G401 (cell line): ENCODE measurements around the gene CPLX1. TPM values are rescaled to one million over a fixed set of nuclear protein-coding genes. Genes with fewer than 3 reads are reported as not detected.

ENCODE experiments used
- DNase-seq: peaks from one replicate; pipeline ENCODE4 v3.0.0-alpha.2; 2015; ENCODE audit warnings: low spot score
- in situ Hi-C: cut with HindIII; loops from 2 replicates; pipeline ENCODE4 v1.10.0; 2016; ENCODE audit warnings: low sequenced_read_pairs, mixed read lengths
- total RNA-seq: library from RNA; depleted of rRNA; stranded (reverse); fragments of >200 nt; shearing (Covaris generic); gene quantifications from 2 replicates; pipeline ENCODE4 v1.2.3, GENCODE V29; 2014

The CPLX1 gene
- total RNA-seq, 1 experiment from 2014 or later = 4.7 TPM

DNA sequence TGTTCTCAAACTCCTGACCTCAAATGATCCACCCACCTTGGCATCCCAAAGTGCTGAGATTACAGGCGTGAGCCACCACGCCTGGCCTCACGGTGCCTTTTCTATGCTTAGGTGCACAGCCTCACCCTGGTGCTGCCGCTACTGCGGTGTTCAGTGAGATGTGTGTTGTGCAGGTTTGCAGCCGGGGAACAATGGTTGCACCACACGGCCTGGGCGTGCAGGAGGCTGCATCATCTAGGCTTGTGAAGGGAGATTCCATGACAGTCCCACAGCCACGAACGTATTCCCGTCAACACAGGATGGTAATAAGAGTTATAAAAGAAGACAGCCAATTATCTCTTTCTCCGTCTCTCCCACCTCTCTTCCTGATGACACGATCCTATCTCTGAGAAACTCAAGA lies 22.0 kb downstream of the CPLX1 start:
- no peak for DNase-seq
- in situ Hi-C loops = no loop called here

DNA sequence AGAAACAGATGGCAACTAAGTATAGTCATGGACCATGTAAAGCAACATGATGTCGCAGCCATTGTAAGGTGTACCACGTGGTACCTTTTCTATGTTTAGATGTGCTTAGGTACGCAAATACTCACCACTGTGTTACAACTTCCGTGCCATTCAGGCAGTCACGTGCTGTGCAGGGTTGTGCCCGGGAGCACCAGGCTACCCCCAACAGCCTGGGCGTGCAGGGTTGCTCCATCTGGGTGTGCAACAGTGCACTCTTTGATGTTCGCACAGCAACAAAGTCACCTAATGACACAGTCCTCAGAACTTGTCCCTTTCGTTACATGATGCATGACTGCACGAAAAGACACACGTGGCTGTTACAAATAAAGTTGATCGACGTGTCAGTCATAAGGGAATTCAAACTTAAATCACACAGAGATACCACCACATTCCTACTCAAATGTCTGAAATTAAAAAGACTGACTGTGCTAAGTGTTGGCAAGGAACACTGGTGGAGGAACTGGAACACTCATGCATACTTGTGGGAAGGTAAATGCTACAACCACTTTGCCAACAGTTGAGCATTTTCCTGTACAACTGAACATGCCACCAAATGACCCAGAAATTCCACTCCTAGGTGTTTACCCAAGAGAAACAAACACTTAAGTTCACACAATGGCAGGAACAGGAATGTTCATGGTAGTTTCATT lies 24.3 kb downstream of the CPLX1 start:
- in situ Hi-C loops = no loop called here

DNA sequence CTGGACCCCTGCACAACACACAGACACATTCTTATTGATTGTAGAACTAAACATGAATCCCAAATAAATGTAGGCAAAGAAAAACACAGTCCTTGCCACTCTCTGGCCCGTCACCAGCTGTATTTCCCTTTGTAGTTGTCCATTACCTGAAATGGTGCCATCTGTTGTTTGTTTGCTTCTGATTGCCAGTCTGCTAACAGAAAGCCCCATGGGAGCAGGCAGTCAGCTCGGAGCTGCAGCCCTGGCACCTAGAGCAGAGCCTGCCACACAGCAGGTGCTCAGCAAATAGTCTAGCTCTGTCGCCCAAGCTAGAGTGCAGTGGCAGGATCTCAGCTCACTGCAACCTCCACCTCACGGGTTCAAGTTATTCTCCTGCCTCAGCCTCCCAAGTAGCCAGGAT lies 28.9 kb downstream of the CPLX1 start:
- DNase-seq = peak; percentile 83
- in situ Hi-C loops = no loop called here

More for the DNA sequence above, 24.3 kb downstream of the CPLX1 start:
- no peak for DNase-seq

DNA sequence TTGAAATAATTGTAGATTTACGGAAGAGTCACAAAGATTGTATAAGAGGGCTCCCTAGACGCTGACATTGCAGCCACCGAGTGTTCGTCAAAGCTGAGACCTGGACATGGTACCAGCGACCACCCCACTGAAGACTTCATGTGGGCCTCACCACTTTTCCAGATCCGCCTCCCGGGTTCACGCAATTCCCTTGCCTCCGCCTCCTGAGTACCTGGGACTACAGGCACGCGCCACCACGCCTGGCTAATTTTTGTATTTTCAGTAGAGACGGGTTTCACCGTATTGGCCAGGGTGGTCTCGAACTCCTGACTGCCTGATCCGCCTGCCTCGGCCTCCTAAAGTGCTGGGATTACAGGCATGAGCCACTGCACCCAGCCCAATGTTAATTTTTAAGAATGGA lies 29.7 kb downstream of the CPLX1 start:
- DNase-seq = no peak
- in situ Hi-C loops = no loop called here

DNA sequence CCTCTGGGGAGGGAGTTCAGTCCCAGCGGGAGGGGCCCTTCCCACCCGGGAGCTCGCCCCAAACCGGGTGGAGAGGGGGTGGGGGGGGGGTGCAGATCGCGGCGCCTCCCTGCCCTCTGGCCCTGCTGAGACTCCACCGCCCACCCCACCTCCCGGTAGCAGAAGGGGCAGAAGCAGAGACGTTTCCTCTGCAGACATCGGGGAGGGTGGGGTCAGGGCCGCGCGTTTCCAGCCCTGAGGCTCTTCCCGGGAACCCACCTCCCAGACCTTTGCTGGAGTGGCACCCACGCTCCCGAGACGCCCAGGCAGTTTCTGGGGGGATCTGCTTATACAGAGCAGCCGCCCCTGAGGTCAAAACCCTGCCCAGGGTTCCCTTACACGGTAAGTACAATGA lies 30.2 kb downstream of the CPLX1 start:
- DNase-seq = no peak
- in situ Hi-C loops = no loop called here

DNA sequence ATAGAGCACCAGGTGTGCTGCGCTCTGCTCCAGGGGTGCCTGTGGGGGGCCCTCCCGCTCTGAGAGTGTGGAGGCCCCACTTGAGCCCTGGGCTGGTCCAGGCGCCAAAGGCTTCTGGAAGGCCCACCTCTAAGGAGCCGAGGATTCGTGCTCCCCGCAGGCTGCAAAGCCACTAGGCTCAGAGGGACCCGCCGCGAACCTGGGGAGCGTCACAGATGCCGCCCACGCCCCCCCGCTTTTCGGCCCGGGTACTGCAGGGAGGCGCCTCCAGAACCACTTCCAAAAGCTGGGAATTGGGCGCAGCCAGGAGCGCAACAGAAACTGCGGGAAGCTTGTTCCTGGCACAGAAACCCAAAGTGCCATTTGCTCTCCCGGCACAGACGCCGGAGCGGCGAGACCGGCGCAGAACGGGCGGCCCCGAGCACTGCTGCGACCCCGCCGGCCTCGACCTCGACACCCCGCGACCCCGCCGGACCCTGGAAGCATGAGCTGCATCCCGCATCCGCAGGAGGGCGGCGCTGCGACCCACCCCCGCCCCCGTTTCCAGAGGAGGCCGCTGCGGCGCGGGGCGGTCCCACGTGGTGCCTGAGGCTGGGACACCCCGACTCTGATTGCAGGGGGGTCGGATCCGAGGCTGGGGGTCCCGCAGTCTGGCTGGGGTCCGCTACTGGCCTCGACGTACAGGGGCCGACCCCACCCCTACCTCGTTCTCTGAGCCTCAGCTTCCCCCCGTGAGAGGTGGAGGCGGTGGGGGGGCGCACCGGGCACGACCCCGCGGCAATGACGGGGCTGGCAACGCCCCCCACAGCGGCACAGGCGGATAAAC lies 30.8 kb downstream of the CPLX1 start:
- DNase-seq = peak; percentile 86
- in situ Hi-C loops = no loop called here

DNA sequence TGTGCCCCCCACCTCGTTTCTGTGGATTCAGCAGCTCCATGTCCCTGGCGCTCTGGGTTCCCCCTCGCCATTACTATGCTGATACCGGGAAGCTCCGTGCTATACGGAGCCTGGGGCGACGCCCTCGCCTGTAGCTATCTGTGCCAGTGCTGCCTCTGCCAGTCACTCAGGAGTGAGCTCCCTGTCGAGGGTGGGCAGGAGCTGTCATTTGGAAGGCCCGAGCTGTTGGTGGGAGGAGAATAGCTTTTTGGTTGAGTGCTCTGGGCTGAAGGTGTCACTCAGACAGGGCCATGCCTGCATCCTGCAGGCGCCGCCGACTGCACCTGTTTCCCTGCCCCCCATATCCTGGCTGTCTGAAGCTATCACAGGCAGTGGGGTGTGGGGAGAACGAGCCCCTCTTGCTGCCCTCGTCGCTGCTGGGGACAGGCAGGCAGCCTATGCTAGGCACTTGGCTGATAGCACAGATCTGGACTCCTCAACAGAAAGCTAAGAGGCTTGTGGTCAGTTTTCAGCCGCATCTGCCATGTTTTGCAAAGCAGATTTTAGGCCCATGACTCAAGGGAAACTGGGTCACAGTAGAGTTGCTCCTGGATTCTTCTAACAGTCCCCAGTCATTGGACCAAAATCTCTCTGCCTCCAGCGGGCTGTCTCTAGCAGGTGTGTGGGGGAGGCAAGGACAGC lies 31.8 kb downstream of the CPLX1 start:
- in situ Hi-C loops = no loop called here
- peak; percentile 75 for DNase-seq

DNA sequence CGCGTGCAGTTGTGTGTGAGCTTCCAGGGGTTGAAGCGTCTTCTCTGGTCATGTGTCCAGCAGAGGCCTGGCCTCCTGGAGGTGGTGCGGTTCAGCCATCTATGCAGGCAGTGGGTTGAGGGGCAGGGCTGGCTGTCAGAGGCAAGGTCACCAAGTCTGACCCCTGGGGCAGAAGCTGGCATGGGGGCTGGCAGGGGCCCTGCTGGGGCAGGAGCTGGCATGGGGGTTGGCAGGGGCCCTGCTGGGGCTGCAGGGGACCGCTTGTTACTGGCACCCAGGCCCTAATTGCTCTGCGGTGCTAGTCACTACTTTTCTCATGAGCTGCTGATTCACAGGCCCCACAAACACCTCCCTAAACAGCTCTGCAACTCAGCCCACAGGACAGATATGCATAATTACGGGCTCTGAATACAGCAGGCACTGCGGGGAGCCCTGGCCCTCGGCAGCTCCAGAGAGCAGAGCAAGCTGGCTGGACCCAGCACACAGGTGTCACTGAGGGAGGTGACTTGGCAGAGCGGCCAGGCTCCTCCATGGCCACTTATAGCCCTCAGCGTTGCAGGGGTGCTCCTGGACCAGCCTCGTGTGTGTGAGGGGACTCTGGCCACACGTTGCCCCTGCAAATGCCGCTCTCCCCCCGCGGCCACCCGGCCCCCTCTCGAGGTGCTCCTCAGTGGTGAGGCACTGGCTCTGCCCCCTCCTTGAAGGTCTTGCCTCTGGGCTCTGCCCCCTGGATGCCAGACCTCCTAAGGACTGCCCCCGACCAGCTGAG lies 32.7 kb downstream of the CPLX1 start:
- in situ Hi-C loops = no loop called here
- peak; percentile 73 for DNase-seq

DNA sequence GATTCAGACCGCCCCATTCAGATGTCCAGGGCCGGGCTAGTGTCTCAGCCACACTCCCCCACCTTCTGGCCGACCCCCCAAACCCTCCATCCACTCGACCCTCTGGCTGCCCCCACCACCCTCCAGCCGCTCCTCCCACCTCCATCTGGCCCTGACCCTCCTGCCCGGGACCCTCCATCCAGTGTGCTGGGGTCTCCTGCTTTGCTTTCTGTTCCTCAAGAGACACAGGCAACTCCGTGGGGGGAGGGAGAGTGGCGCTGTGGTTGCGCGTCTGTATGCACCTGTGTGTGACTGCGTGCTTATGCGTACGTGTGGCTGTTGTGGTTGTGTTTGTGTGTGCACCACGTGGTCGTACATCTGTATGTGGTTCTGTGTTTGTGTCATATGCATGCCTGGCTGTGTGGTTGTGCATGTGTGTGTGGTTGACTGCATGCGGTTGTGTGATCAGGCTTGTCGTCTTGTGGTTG lies 33.3 kb downstream of the CPLX1 start:
- in situ Hi-C loops = no loop called here
- DNase-seq = no peak

DNA sequence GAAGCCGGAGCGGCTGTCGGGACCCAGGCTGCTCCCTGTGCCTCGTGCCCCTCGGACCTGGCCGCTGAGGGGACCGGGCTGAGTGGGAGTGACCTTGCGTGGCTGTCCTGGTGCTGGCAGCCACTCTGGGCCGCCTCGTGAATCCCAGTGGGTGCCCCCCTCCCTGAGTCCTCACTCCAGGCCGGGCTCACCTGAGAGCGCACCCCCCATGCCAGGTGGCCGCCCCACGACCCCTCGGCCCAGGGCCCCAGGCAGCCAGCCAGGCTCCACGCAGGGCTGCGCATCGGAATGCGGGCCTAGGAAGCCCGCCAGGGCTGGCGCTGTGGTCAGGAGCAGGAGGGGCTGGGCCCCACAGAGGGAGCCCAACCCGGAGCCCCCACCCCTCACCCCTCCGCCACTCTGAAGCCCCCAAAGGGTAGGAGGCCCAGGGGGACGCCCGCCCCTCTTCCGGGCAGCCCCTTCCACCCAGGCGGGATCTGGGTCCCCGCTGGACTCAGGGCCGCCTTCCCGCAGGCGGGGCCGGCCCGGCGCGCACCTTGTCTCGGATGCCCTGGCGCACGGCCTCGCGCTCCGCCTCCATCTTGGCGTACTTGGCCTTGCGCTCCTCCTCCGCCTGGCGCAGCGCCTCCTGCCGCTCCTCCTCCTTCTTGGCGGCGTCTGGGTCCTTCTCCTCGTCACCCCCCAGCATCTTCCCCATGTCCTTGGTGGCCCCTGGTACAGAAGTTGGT lies 33.9 kb downstream of the CPLX1 start:
- peak; percentile 70 for DNase-seq
- in situ Hi-C loops = no loop called here

DNA sequence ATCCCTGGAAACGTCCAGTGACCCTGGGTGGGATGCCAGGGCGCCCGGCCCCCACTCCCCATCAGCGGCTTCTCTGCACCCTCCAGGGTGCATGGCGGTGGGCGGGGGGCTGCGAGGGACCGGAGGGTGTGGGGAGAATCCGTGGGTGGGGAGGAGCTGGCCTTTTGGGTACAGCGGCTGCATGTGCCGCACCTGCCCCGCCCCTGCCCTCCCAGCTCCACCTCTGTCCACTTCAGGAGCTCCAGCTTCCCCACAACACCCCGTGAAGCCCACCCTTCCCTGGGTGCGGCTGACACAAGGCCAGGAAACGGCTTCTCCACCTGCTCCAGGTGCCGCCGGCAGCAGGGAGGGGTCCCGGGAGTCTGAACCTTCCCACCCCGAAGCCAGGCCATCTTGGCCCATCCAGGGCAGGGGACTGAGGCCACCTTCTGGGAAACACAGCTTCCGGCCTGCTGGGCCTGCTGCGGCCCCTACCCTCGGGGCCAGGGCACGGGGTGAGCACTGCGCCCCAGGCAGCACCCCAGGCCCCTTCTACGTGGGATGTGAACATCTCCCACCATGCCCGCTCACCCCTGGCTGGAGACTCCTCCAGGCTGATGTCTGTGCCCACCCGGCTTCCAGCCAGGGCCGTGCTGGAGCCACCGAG lies 34.6 kb downstream of the CPLX1 start:
- DNase-seq = no peak
- in situ Hi-C loops = no loop called here

DNA sequence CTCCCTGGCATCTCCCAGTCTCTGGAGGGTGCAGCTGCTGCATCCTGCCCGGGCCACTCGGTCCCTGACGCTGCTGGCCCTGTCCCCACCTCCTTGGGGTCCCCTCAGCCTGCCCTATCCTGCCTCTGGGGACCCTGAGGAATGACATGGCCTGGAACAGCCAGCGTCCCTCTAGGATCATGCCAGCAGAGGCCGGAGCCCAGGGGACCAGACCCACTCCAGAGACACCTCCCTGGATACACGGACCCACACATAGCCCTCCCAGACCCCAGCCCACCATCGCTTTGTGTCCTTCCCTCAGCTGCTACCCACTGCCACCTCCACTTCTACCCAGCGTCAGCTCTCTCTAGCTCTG lies 35.5 kb downstream of the CPLX1 start:
- in situ Hi-C loops = no loop called here

DNA sequence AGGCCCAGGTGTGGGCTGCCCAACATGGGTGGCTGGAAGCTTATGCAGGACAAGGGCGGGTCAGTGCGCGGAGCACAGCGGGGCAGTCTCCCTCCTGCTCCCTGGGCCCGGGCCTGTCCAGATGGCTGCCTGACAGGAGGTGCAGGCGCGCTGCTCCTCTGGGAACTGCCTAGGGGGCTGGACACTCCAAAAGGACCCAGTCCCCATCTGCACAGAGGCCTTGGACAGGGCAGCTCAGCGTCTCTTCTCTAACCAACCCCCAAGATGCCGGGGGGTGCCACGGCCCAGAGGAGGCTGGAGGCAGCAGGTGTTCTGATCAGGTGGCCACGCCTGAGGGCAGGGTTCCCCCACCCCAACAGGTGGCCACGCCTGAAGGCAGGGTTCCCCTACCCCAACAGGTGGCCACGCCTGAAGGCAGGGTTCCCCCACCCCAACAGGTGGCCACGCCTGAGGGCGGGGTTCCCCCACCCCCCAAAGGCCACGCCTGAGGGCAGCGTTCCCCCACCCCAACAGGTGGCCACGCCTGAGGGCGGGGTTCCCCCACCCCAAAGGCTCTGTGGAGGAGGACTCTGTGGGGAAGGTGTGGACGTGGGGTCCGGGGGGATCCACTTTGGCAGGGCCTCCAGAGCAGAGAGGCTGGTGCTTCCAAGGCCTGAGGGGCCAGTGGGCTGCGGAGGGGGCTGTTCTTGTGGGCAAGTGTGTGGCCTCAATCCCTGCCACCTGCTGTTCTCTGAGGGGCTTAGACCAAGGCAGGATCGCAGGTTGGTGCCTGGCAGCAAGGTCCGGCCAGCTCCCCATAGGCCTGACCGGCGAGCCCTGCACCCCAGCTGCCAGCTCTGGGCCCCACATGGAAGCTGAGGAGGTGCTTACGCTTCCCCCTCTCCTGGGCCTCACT lies 36.1 kb downstream of the CPLX1 start:
- DNase-seq = no peak
- in situ Hi-C loops = no loop called here

More for the DNA sequence above, 35.5 kb downstream of the CPLX1 start:
- no peak for DNase-seq

DNA sequence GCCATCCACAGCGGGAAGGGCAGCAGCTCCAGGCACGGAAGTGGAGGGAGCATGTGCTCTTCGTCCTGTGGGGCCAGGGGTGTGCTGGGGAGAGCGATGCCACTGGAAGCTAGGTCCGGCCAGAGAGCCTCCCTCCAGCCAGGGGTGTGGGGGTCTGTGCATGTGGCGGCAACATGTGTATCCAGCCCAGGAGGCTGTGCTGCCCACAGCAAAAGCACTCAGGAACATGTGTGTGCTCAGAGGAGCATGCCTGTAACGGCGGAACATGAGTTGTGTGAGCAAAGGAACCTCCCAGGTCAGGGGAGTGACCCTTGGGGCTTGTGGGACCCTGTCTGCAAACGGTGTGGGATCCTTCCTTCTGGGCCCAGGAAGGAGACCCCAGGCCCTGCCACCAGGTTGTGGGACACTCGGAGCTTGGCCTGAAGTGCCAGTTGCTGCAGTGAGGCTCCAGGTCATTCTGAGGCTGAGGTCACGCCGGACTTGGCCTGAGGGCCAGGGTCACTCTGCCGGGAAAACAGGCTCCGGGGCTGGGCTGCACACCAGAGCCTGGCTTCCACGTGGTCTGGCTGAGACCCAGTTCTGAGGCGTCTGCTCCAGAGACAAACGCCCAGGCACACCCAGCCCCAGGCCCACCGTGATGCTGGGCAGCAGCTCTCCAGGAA lies 37.2 kb downstream of the CPLX1 start:
- in situ Hi-C loops = no loop called here
- DNase-seq = peak; percentile 38

DNA sequence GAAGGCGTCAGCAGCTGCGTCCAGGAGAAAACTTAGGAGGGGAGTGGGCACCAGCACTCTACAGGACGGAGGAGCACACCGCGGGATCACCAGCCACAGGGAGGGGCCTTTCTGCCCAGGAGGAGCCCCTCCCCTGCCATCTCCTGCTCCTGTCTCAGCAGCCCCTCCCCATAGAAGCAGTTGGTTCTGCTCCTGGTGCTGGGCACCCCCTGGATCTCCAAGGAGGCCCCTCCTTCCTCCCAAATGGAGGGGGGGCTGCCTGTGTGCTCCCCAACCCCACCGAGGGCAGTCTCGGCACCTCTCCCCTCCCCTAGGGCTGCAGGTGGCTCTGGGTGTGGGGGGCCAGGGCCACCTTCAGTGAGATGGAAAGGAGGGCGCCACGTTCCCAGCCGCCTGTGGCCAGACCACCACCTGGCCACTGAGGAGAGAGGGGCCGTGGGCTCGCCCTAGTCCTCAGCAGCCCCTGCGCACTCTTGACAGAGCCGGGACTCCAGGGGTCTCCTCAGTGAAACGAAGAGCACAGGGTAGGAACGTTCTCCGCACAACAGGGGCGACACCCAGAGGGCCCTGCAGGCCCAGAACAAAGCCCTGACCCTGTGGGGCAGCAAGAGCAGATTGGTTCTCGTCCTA lies 37.8 kb downstream of the CPLX1 start:
- no peak for DNase-seq
- in situ Hi-C loops = no loop called here

DNA sequence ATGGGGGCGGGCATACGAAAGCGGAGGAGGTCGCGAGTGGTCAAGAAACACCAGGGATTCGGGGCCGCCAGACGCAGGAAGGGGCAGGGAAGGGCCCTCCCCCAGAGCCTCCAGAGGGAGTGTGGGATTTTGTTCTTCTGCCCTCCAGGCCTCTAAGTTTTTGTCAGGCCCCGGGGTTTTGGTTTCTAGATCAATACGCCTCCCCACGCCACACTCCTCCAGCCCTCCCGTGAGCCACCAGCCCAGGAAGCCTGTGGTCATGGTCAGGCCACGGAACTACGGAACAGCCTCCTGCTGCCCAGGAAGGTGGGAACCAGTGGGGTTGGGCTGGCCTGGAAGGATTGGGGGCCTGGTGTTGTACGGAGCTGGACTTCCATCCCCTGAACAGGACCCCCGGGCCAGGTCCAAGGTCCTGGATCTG lies 38.4 kb downstream of the CPLX1 start:
- DNase-seq = no peak
- in situ Hi-C loops = no loop called here
